HEK293T (cell line): ENCODE data around the gene MBD4.

Experiments
- CTCF ChIA-PET: fragments of 350-600 bp; formaldehyde crosslinking; extraction: SDS; loops from one replicate; lab custom pipeline; 2021; ENCODE audit warnings: antibody characterized with exemption, inconsistent platforms; lab: Yijun Ruan, JAX
- POLR2A ChIA-PET: fragments of 350-600 bp; formaldehyde crosslinking; extraction: SDS; loops from one replicate; lab custom pipeline; 2020; ENCODE audit warnings: antibody characterized with exemption, inconsistent platforms; lab: Yijun Ruan, JAX
- DNase-seq: peaks from one replicate; pipeline ENCODE4 v3.0.0; 2012; ENCODE audit warnings: mixed read lengths; ENCODE audit errors: extremely low spot score
- ARNT ChIP-seq: fragments of 450-650 bp; IDR thresholded peaks from 2 replicates; pipeline ENCODE4 v1.6.1; 2017; ENCODE audit warnings: mild to moderate bottlenecking
- BHLHE40 ChIP-seq: fragments of 450-650 bp; IDR thresholded peaks from 2 replicates; pipeline ENCODE4 v1.6.1; 2016; ENCODE audit warnings: mild to moderate bottlenecking, moderate library complexity, borderline replicate concordance
- CTBP1 ChIP-seq: fragments of 450-650 bp; IDR thresholded peaks from 2 replicates; pipeline ENCODE4 v1.6.1; 2016; ENCODE audit warnings: borderline replicate concordance
- ELF4 ChIP-seq: fragments of 450-650 bp; IDR thresholded peaks from 2 replicates; pipeline ENCODE4 v1.6.1; 2017; ENCODE audit warnings: antibody characterized with exemption
- FOXA1 ChIP-seq: fragments of 450-650 bp; IDR thresholded peaks from 2 replicates; pipeline ENCODE4 v1.6.1; 2016; ENCODE audit warnings: mild to moderate bottlenecking
- FOXK2 ChIP-seq: fragments of 450-650 bp; IDR thresholded peaks from 2 replicates; pipeline ENCODE4 v1.6.1; 2016; ENCODE audit warnings: mild to moderate bottlenecking
- FOXM1 ChIP-seq: fragments of 450-650 bp; IDR thresholded peaks from 2 replicates; pipeline ENCODE4 v1.6.1; 2017; ENCODE audit warnings: mild to moderate bottlenecking, borderline replicate concordance
- HDGF ChIP-seq: fragments of 450-650 bp; IDR thresholded peaks from 2 replicates; pipeline ENCODE4 v1.6.1; 2017; ENCODE audit warnings: antibody characterized with exemption, borderline replicate concordance
- L3MBTL2 ChIP-seq: fragments of 450-650 bp; conservative IDR thresholded peaks from 2 replicates; pipeline ENCODE4 v1.6.1; 2016; ENCODE audit warnings: mild to moderate bottlenecking
- LEF1 ChIP-seq: fragments of 450-650 bp; IDR thresholded peaks from 2 replicates; pipeline ENCODE4 v1.6.1; 2017; ENCODE audit warnings: mild to moderate bottlenecking, borderline replicate concordance
- NFRKB ChIP-seq: fragments of 450-650 bp; IDR thresholded peaks from 2 replicates; pipeline ENCODE4 v1.6.1; 2016; ENCODE audit warnings: mild to moderate bottlenecking, moderate library complexity
- SP1 ChIP-seq: fragments of 450-650 bp; IDR thresholded peaks from 2 replicates; pipeline ENCODE4 v1.6.1; 2017
- SUZ12 ChIP-seq: fragments of 450-650 bp; IDR thresholded peaks from 2 replicates; pipeline ENCODE4 v1.6.1; 2016; ENCODE audit warnings: mild to moderate bottlenecking
- TARDBP ChIP-seq: fragments of 450-650 bp; IDR thresholded peaks from 2 replicates; pipeline ENCODE4 v1.6.1; 2016
- ZNF384 ChIP-seq: fragments of 450-650 bp; IDR thresholded peaks from 2 replicates; pipeline ENCODE4 v1.6.1; 2016
- TF ChIP-seq, protein P1 (sequence below): fragments of 450-650 bp; IDR thresholded peaks from 2 replicates; pipeline ENCODE4 v1.6.1; 2016

Gene MBD4

DNA sequence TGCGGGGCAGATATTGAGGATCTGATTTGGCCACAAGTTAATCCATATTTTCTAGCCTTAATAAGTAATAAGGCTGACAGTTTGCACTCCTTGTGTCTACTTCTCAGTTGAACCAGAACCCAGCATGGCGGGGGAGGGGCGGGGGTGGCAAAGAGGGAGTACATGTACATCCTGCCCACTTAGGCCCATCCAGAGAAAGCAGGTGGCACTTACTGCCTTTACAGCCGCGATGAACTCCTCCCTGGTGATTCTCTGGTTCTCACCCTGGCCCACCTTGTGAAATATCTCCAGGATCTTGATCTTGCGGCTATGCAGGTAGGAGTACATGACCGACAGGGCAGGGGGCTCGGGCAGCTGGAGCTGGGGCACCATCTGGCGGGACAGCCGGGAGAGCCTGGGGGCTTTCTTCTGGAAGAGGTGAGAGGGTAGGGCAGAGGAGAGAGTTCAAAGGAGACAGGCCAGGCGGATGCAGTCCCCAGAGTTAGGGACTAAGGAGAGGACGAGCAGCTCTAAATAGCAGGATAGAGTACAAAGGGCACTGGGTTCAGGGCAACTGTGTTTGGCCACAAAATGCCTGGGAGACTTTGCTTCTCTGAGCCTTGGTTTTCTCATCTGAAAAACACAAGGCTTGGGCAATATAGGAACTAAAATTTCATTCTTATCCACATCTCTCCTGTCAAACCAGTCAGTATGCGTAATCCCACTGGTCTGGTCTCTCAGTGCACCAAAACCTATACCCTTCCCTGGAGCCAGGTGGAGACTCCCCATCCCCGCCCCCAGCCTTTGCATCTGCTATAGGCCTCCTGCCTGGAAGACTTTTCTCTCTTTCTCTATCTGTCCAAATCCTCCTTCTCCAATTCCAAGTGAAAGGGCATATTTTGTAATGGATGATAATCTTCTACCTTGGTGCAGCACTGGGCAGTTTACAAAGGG is 21.4 kb downstream of the MBD4 start:
- TF ChIP-seq FOXM1 (no peak), ELF4 (no peak)
- DNase-seq: no peak
- ChIA-PET CTCF (no interaction called here), POLR2A (no interaction called here)

DNA sequence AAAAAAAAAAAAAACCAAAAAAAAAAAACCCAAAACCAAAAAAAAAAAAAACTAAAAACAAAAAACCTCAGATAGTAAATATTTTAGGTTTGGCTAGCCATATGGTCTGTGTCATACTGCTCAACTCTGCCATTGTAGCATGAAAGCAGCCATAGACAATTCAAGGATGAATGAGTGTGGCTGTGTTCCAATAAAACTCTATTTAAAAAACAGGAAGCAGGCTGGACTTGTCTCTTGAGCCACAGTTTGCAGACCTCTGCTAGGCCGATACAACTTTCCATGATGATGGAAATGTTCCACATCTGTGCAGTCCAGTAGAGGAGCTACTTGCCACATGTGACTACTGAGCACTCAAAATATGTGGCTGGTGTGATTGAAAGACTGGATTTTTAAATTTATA is 22.4 kb downstream of the MBD4 start:
- ChIA-PET POLR2A (no interaction called here), CTCF (no interaction called here)
- no peak for DNase-seq
- no peak for TF ChIP-seq L3MBTL2
- no peak for TF ChIP-seq ZNF384
- TF ChIP-seq ELF4: no peak
- TF ChIP-seq LEF1: no peak
- TF ChIP-seq FOXK2: no peak
- no peak for TF ChIP-seq FOXM1
- TF ChIP-seq CTBP1: no peak
- TF ChIP-seq ARNT: no peak
- no peak for TF ChIP-seq SP1
- TF ChIP-seq, protein P1, sequence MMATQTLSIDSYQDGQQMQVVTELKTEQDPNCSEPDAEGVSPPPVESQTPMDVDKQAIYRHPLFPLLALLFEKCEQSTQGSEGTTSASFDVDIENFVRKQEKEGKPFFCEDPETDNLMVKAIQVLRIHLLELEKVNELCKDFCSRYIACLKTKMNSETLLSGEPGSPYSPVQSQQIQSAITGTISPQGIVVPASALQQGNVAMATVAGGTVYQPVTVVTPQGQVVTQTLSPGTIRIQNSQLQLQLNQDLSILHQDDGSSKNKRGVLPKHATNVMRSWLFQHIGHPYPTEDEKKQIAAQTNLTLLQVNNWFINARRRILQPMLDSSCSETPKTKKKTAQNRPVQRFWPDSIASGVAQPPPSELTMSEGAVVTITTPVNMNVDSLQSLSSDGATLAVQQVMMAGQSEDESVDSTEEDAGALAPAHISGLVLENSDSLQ: no peak
- no peak for TF ChIP-seq BHLHE40
- TF ChIP-seq SUZ12: no peak
- no peak for TF ChIP-seq TARDBP
- TF ChIP-seq NFRKB: no peak
- TF ChIP-seq HDGF: no peak
- TF ChIP-seq FOXA1: no peak

DNA sequence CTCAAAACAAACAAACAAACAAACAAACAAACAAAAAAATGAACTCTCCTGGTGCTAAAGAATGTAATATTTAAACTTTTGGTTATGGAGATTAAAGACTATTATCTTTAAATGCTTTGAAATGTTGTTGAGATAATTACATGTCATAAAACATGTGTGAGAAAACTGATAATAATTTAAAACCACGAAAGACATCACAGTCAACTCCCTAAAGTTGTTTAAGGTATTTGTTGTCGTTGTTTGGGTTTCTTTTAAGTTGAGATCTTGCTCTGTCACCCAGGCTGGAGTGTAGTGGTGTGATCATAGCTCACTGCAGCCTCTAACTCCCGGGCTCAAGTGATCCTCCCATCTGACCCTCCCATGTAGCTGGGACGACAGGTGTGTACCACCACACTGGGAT is 23.3 kb downstream of the MBD4 start:
- no peak for DNase-seq
- ChIA-PET CTCF (no interaction called here), POLR2A (no interaction called here)
- TF ChIP-seq NFRKB: no peak
- TF ChIP-seq ARNT: no peak
- no peak for TF ChIP-seq BHLHE40
- TF ChIP-seq, protein P1: no peak
- no peak for TF ChIP-seq FOXK2
- no peak for TF ChIP-seq ELF4
- no peak for TF ChIP-seq SUZ12
- TF ChIP-seq L3MBTL2: no peak
- TF ChIP-seq FOXM1: no peak
- TF ChIP-seq LEF1: no peak
- TF ChIP-seq FOXA1: no peak
- no peak for TF ChIP-seq CTBP1
- TF ChIP-seq TARDBP: no peak
- TF ChIP-seq SP1: no peak
- no peak for TF ChIP-seq ZNF384
- no peak for TF ChIP-seq HDGF

DNA sequence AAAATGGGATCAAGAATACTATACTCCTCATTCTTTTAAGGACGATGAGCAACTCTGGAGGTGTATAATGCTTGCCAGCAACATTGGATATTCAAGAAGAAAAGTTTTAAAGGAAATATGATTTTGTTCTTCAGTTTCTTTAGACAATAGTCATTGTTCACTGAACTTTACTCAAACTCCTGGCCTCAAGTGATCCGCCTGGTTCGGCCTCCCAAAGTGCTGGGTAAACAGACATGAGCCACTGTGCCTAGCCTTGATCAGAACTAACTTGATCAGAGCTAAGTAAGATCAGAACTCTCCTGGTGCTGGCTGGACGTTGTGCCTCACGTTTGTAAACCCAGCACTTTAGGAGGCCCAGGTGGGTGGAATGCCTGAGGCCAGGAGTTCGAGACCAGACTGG is 23.9 kb downstream of the MBD4 start:
- no peak for DNase-seq
- ChIA-PET POLR2A (interaction anchor here (4.1 kb wide), 1 partner anchor 24 kb away, joined by 15 read pairs; the partner anchor contains the start of genes IFT122 and MBD4), CTCF (no interaction called here)
- TF ChIP-seq NFRKB (no peak), FOXM1 (no peak), SP1 (no peak), LEF1 (no peak), HDGF (no peak), L3MBTL2 (no peak), CTBP1 (no peak), ELF4 (no peak), BHLHE40 (no peak), SUZ12 (no peak), ZNF384 (no peak), ARNT (no peak), TARDBP (no peak), FOXK2 (no peak), FOXA1 (no peak)
- TF ChIP-seq, protein P1: no peak

DNA sequence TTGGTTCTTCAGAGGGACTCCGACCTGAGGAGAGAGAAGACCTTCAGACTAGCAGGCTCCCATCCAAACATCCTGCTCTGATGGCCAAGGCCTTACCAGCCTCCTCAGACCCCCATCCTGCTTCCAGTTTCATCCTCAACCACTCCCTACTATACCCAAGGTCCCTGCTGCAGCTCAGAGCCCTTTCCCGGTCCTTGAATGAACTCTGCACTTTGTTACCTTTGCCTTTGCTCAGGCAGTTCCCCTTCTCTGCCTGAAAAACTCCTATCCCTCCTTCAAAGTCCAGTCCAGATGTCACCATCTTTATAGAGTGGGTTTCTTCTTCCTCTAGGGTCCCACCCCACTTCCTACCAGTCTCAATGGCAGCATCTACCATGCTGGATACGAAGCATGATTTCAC is 24.4 kb downstream of the MBD4 start:
- no peak for DNase-seq
- TF ChIP-seq TARDBP (no peak), HDGF (no peak), ELF4 (no peak), ZNF384 (no peak), SP1 (no peak), BHLHE40 (no peak), CTBP1 (no peak)
- TF ChIP-seq, protein P1: no peak
- ChIA-PET POLR2A (interaction anchor here (4.1 kb wide), 1 partner anchor 25 kb away, joined by 15 read pairs; the partner anchor contains the start of genes IFT122 and MBD4), CTCF (no interaction called here)
